Right renal pelvis (tissue), 4 donors: ENCODE measurements around the gene USP47. TPM values are rescaled to one million over a fixed set of nuclear protein-coding genes. Genes with fewer than 3 reads are reported as not detected.

ENCODE experiments used
- DNase-seq, 4 donors: peaks; one replicate each; pipeline ENCODE4 v3.0.0-alpha.2; 2013; ENCODE audit warnings: low read depth in 4 of 4, low spot score in 3 of 4, missing footprints in 1 of 4
- polyA plus RNA-seq, 4 donors: library from polyadenylated mRNA; unstranded; fragments of 120-200 nt; gene quantifications; one replicate each; pipeline ENCODE4 v1.2.1, GENCODE V29; 2013; ENCODE audit not compliant: insufficient read length in 4 of 4

USP47 gene
- polyA plus RNA-seq, result 10 to 100 TPM; 75.0 to 90.0 (median 84.8) TPM

GRCh38 chr11:11841723-11842420 is at the start of gene USP47:
TSS of gene USP47 (plus strand) at chr11:11841972. CDS start at chr11:11842186, 214 bp downstream.
- peak; percentile 73 to 81 (median 74) for DNase-seq

- DNase-seq, result no peak
These were observed 48.7 kb upstream of the USP47 start for GRCh38 chr11:11793073-11793472.

- DNase-seq, result peak in 3 of 4 donors; percentile 53 to 75 (median 63)
These were observed 43.0 kb upstream of the USP47 start for GRCh38 chr11:11798586-11799438.

GRCh38 chr11:11805228-11805627 is 36.5 kb upstream of the USP47 start:
- DNase-seq, result no peak

- no peak for DNase-seq
These were observed 35.7 kb upstream of the USP47 start for GRCh38 chr11:11806074-11806473.

GRCh38 chr11:11806586-11806985 is 35.2 kb upstream of the USP47 start:
- DNase-seq, result no peak

GRCh38 chr11:11807811-11808782 is 33.7 kb upstream of the USP47 start:
- DNase-seq, result no peak

GRCh38 chr11:11808992-11809615 is 32.7 kb upstream of the USP47 start:
- DNase-seq, result no peak

GRCh38 chr11:11810764-11811726 is 30.7 kb upstream of the USP47 start:
- DNase-seq, result no peak

- DNase-seq, result no peak
These were observed 28.3 kb upstream of the USP47 start for GRCh38 chr11:11813288-11813962.

- DNase-seq, result no peak
These were observed 26.9 kb upstream of the USP47 start for GRCh38 chr11:11814614-11815452.

GRCh38 chr11:11816511-11817314 is 25.1 kb upstream of the USP47 start:
- DNase-seq, result no peak

- no peak for DNase-seq
These were observed 23.8 kb upstream of the USP47 start for GRCh38 chr11:11817957-11818356.

- DNase-seq, result no peak
These were observed 23.1 kb upstream of the USP47 start for GRCh38 chr11:11818529-11819121.

- DNase-seq, result no peak
These were observed 19.9 kb upstream of the USP47 start for GRCh38 chr11:11821899-11822298.

- no peak for DNase-seq
These were observed 18.8 kb upstream of the USP47 start for GRCh38 chr11:11822946-11823345.
